ENCODE results near the gene COL8A1.
"Not testable (repeated sequence)": the region's sequence is repeated elsewhere in the genome, so short reads cannot be mapped to it uniquely, and the experiment has no call there.

The COL8A1 gene

DNA sequence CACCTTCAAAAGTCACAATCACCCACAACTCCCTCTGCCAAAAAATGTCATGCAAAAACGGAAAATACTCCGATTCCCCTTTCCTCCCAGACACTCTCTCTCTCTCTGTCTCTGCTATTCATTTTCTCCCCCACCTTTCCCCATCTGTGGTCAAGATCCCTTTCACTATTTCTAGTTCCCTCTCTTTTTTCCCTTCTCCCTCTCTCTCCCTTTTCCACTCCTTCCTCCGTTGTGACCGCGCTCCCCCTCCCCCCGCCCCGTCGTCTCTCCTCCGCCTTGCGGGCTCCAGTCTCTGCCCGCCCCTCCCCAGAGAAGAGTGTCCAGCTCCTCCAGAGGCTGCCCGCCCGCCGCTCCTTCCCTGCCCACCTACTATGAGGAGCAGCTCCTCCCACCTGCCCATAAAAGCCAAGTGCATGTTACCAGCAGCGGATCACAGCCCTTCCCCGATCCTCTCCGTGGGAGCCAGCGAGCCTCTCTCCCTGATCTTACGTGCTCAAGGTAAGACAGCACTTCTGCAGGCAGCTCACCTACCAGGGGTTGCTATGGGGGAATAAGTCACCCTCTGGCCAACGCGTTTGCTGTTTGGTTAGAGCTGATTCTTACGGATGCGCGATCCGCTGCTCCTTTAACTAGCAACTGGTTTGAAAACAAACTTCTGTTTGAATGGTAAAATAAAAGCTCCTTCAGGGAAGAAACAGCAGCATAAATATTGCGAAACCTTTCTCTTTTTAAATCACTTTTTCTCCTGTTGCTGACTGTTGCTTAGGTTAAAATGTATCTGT, at the start of gene COL8A1:
Gene COL8A1, plus strand, starts transcription at position 428 of the 782 bp plus-strand sequence. CDS start 152,089 bp downstream, outside the sequence.
- no peak for DNase-seq

- DNase-seq: not testable (repeated sequence)
These were observed 49.2 kb upstream of the COL8A1 start for GRCh38 chr3:99589168-99589567.

DNA sequence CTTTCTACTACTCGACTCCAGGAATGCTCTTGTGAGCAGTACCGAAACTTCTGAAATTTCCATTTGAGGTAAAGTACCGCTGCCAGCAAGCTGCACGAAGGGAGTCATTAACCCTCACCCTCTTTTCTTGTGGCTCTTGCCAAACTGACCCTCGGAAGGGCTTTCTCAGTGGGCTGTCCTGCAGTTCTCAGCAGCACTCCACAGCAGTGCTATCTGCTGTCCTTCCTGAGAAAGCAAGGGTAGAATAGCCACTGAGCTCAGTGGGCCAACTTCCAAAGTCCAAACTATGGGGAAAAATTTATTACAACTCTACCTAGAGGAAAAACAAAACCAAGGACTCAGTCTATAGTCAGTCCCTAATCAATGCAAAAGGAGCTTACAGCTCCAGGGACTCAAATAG, 38.5 kb upstream of the COL8A1 start:
- no peak for DNase-seq

GRCh38 chr3:99601515-99601914, 36.9 kb upstream of the COL8A1 start:
- no peak for DNase-seq

DNA sequence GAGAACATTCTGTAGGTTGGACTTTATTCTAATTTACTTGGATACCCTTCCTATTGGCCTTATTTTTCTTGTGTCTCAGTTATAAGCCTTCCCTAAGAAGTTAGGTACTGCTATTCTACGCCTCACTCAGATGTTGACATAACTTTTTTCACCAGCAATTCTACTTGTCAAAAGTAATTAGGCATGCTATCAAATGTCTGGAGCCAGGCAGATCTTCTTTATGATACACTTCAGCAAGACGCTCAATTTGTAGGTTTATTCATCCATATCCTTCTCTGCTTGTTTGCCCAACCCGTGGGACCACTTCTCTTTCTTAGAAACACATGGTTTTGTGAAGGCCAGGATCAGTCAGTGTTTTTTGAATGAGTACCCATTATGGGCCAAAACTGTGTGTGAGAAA, 36.2 kb upstream of the COL8A1 start:
- no peak for DNase-seq

DNA sequence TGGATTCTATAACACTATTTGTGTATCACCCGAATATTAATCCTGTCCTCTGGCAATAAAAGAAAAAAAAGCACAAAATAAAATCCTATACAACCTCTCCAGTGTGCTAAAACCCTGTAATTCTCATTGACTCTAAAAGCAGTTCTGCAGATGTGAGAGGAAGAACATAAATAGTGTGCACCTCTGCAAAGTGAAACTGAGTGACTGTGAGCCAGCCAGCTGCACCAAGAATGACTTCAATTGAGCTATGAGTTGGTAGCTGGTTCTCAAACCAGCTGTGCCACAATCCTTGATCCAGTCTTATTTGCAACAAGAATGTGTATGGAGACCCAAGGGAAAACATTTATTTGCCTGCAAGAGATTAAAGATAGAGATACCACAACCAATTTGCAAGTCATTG, 31.2 kb upstream of the COL8A1 start:
- DNase-seq: no peak

DNA sequence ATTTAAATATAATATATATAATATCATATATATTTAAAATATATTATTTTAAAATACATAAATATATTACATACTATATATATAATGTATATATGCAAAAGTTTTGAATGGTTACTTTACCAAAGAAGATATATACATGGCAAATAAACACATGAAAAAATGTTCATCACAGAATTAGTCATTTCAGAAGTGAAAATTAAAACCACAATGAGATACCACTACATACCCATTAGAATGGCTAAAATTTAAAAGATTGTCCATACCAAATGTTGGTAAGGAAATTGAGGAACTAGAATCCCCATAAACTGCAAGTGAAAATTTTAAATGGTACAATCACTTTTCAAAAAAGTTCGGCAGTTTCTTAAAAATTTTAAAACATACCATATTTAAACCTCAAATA, 23.6 kb upstream of the COL8A1 start:
- DNase-seq: no peak

DNA sequence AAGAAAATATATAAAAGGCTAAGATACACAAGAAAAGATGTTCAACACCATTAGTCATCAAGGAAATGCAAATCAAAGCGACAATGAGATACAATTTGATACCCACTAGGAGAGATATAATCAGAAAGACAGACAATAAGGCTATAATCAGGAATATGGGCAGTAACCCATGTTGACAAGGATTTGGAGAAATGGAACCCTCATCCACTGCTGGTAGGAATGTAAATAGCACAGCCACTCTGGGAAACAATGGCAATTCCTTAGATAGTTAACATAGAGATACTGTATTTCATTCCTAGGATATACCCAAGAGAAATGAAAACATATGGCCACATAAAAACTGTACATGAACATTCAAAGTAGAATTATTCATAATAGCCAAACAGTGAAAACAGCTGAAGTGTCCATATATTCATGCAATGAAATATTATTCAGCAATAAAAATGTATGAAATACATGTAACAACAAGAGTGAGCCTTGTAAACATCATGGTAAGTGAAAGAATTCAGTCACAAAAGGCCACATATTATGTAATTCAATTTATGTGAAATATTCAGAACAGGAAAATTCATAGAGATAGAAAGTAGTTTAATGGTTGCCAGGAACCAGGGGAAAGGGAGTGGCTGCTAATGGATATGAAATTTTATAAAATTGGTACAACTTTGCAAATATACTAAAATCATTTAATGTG, 18.2 kb upstream of the COL8A1 start:
- no peak for DNase-seq

- no peak for DNase-seq
These were observed 17.4 kb upstream of the COL8A1 start for GRCh38 chr3:99620976-99621375.

- no peak for DNase-seq
These were observed 13.7 kb upstream of the COL8A1 start for GRCh38 chr3:99624496-99625236.

DNA sequence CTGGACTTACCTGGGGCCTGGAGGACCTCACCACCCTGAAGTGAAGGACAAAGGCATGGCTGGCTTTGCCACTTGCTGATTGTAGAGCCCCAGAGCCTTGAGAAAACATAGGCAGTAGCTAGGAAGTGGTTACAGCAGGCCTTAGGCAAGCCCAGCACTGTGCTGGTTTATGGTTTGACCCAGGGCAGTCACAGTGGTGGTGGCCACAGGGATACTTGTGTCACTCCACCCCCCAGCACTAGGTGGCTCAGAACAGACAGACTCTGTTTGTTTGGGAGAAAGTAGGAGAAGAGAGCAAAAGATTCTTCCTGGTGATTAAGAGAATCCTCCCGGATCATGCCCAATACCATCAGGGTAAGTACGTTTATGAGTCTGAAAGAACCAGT, 13.2 kb upstream of the COL8A1 start:
- DNase-seq: no peak

DNA sequence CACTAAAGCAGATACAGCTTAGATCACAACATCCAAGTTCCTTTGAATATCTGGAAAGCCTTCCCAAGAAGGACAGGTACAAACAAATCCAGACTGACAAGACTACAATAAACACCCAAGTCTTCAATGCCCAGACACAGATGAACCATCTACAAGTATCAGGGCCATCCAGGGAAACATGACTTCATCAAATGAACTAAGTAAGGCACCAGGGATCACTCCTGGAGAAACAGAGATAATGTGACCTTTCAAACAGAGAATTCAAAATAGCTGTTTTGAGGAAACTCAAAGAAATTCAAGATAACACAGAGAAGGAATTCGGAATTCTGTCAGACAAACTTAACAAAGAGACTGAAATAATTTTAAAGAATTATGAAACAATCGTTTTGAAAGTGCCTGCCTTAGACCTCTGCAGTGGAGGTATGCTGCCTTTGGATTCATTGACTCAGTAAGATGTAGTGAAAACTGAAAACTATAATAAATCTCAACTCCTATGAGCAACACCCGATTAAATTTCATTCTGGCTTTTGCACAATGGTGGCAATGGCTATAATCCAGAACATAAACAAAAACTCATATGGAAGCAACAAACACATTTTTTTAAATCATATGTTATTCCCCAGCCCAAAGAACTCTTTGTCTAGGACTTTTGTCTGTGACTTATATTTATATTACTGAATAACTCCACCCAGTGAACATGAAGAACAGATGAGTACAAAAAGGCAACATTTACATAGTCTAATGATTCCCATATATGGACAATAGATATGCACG, 12.6 kb upstream of the COL8A1 start:
- DNase-seq: no peak

DNA sequence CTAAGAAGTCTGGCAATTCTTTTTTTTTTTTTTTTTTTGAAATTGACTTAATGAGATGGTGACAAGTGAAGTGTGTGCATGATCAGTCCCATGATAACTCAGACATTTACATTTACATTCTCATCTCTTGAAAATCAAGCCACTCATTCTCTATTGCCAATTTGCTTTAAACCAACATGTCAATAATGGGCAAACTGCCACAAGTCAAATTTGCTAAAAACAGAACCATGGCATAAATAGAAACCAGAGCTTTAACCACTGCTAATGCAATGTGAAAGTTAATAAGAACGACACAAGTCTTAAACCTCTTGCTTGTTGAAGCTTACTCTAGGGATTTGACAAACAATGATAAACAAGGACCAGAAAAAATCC, 12.0 kb upstream of the COL8A1 start:
- DNase-seq: no peak

DNA sequence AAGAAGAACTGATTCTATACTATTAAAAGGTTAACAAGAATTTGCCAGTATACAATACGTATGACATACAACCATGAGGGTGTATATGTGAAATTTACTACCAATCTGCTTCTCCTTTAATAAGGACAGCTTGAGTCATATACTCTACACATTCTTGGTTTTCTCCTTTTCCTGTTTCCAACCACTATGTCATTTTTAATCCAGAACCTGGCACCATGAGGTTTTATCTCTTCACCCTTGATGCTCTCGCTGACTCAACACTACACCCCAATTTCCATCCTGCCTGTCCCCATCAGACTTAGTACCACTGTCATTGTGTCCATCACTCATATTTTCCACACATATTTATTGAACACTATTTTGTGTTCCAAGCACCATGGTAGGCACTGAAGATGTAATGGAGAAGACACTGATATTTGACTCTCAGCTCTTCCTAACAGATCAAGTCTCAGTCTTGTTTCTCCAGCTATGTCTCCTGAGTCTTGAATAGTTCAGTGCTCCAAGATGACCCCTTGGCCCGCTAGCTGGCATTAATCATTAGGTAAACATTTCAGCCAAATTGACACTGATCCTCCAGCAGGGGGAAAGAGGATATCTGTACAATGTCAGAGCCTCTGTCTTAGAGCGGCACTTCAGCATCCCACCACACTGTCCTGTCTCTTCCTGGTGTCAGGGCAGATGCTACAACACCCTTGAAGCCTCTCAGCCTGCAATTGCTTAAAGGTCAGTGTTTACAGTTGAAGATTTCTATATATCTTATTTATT, 11.2 kb upstream of the COL8A1 start:
- no peak for DNase-seq

DNA sequence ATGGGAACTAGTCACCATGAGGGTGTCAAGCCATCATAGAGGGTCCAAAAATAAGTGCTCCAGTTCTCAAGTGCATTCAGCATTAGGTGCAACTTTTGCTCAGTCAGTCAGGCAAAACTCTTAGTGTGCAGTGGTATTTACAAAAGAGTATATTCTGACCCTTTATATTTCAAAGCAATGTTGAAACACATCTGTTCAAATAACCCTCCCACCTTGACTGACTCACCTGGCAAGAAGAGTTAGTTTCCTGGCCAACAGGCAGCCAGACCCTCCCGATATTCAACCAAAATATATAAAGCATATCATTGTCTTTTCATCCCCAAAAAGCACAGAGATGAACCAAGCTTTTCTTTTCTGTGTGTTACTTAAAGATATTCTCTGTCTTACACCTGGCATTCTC, 7.6 kb upstream of the COL8A1 start:
- no peak for DNase-seq

GRCh38 chr3:99633887-99634558, 4.4 kb upstream of the COL8A1 start:
- no peak for DNase-seq

DNA sequence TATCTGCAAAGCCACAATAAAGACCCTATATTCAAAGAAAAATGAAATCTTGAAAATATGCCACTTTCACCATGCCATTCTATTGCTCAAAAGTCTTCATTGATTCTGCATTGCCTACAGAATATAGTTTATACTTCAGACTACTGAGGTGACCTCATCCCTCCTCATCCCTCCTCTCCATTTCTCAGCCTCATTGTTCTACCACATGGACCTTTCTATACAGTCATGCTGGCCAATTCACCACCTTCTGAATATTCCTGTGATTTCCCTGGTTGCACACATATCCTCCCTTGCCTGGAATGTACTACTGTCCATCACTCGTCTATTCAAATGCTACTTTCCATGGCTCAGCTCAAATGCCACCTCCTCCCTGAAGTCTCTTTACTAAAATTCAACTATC, 3.5 kb upstream of the COL8A1 start:
- DNase-seq: no peak

GRCh38 chr3:99635348-99635747, 3.0 kb upstream of the COL8A1 start:
- DNase-seq: no peak

DNA sequence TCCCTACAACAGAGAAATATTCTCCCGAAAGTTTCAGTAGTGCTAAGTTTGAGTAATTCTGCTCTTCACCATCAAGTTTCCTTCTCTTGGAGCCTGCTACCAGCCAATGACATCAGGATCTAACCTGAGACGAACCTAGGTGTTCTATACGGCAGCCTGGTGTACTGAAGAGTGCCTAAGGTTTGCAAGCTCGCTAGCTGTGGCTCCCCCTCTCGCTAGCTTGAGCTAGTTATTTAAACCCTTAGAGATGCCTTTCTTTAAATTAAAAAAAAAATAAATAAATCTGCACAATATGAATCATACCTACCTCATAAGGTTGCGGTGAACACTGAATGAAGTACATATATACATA, 1.4 kb upstream of the COL8A1 start:
- no peak for DNase-seq

GRCh38 chr3:99637368-99638111, 854 bp upstream of the COL8A1 start:
- DNase-seq: no peak

DNA sequence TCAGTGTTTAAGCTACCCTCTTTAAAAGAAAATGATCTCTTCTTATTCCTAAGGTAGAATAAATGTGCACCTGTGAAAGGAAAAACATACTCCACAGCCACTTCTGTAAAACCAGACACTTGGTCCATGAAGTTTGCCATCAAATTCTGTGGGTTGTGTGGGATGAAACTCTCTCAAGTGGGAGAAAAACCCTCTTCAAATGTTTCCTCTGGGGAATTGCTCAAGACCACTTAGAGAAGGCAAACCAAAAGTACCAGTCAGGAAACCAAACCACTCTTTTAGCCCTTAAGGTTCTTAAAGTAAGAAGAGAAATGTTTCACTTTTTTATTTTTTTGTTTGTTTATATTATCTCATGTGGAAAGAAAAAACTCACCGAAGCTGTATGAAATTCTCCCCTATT, 1.2 kb downstream of the COL8A1 start:
- no peak for DNase-seq
